ENCODE measurements around the gene FAM3B.
"Not testable (repeated sequence)": the region's sequence is repeated elsewhere in the genome, so short reads cannot be mapped to it uniquely, and the experiment has no call there.

The FAM3B gene

GRCh38 chr21:41304068-41304720 is 12.4 kb upstream of the FAM3B start:
- no peak overlapping the region for H3K27ac Mint-ChIP-seq
- no peaks in the 10 kb centered on the region for H3K36me3 Mint-ChIP-seq
- no peak for ATAC-seq (ENCODE audit: low read depth)
- no peaks in the 10 kb centered on the region for H3K4me1 Mint-ChIP-seq
- H3K9me3 Mint-ChIP-seq = peaks cover 2% of the 10 kb centered on the region
- no peak for DNase-seq (ENCODE audit: low spot score in 2 of 2)
- H3K27me3 Mint-ChIP-seq = peaks cover 3% of the 10 kb centered on the region
- no peak overlapping the region for H3K4me3 Mint-ChIP-seq

- Mint-ChIP-seq H3K4me1 (peaks cover 4% of the 10 kb centered on the region), H3K36me3 (no peaks in the 10 kb centered on the region), H3K4me3 (no peak overlapping the region), H3K27me3 (peaks cover 10% of the 10 kb centered on the region), H3K9me3 (peaks cover 2% of the 10 kb centered on the region), H3K27ac (no peak overlapping the region)
- ATAC-seq (ENCODE audit: low read depth) (no peak), DNase-seq (ENCODE audit: low spot score in 2 of 2) (no peak)
These were observed 9.4 kb upstream of the FAM3B start for GRCh38 chr21:41307219-41307618.

- peaks cover 22% of the 10 kb centered on the region for H3K27me3 Mint-ChIP-seq
- not testable (repeated sequence) for H3K4me3 Mint-ChIP-seq; H3K27ac Mint-ChIP-seq; H3K4me1 Mint-ChIP-seq; H3K9me3 Mint-ChIP-seq; H3K36me3 Mint-ChIP-seq; ATAC-seq (ENCODE audit: low read depth); DNase-seq (ENCODE audit: low spot score in 2 of 2)
These were observed 3.1 kb upstream of the FAM3B start for GRCh38 chr21:41313285-41314164.

GRCh38 chr21:41315726-41316125 is 875 bp upstream of the FAM3B start:
- peaks cover 16% of the 10 kb centered on the region for H3K27me3 Mint-ChIP-seq
- H3K4me1 Mint-ChIP-seq = no peaks in the 10 kb centered on the region
- no peaks in the 10 kb centered on the region for H3K36me3 Mint-ChIP-seq
- no peak overlapping the region for H3K4me3 Mint-ChIP-seq
- ATAC-seq (ENCODE audit: low read depth) = no peak
- H3K27ac Mint-ChIP-seq = no peak overlapping the region
- H3K9me3 Mint-ChIP-seq = no peaks in the 10 kb centered on the region
- DNase-seq (ENCODE audit: low spot score in 2 of 2) = no peak

GRCh38 chr21:41317063-41317392 is 427 bp downstream of the FAM3B start:
- peaks cover 19% of the 10 kb centered on the region for H3K27me3 Mint-ChIP-seq
- H3K9me3 Mint-ChIP-seq = no peaks in the 10 kb centered on the region
- no peak for ATAC-seq (ENCODE audit: low read depth)

GRCh38 chr21:41317458-41317857 is 857 bp downstream of the FAM3B start:
- H3K4me1 Mint-ChIP-seq = peaks cover 3% of the 10 kb centered on the region
- H3K36me3 Mint-ChIP-seq = no peaks in the 10 kb centered on the region
- no peak overlapping the region for H3K27ac Mint-ChIP-seq
- ATAC-seq (ENCODE audit: low read depth) (no peak), DNase-seq (ENCODE audit: low spot score in 2 of 2) (no peak)
- H3K27me3 Mint-ChIP-seq = peaks cover 18% of the 10 kb centered on the region
- peak overlapping the region; percentile 50 for H3K4me3 Mint-ChIP-seq
- no peaks in the 10 kb centered on the region for H3K9me3 Mint-ChIP-seq

More at GRCh38 chr21:41317063-41317392, 427 bp downstream of the FAM3B start:
- Mint-ChIP-seq H3K4me3 (peak overlapping the region; percentile 50), H3K27ac (no peak overlapping the region), H3K4me1 (peaks cover 3% of the 10 kb centered on the region), H3K36me3 (no peaks in the 10 kb centered on the region)
- no peak for DNase-seq (ENCODE audit: low spot score in 2 of 2)

- no peak for ATAC-seq (ENCODE audit: low read depth)
- Mint-ChIP-seq H3K9me3 (no peaks in the 10 kb centered on the region), H3K4me1 (peaks cover 3% of the 10 kb centered on the region), H3K36me3 (no peaks in the 10 kb centered on the region), H3K27me3 (peaks cover 17% of the 10 kb centered on the region), H3K4me3 (no peak overlapping the region), H3K27ac (no peak overlapping the region)
- DNase-seq (ENCODE audit: low spot score in 2 of 2) = no peak
These were observed 1.6 kb downstream of the FAM3B start for GRCh38 chr21:41318218-41318617.

- H3K27ac Mint-ChIP-seq = no peak overlapping the region
- no peak for ATAC-seq (ENCODE audit: low read depth)
- no peak overlapping the region for H3K4me3 Mint-ChIP-seq
- peaks cover 17% of the 10 kb centered on the region for H3K27me3 Mint-ChIP-seq
- no peak for DNase-seq (ENCODE audit: low spot score in 2 of 2)
- peaks cover 3% of the 10 kb centered on the region for H3K4me1 Mint-ChIP-seq
- H3K36me3 Mint-ChIP-seq = no peaks in the 10 kb centered on the region
- H3K9me3 Mint-ChIP-seq = no peaks in the 10 kb centered on the region
These were observed 2.7 kb downstream of the FAM3B start for GRCh38 chr21:41319273-41319672.

- Mint-ChIP-seq H3K27me3 (peaks cover 7% of the 10 kb centered on the region), H3K4me1 (peaks cover 3% of the 10 kb centered on the region), H3K9me3 (no peaks in the 10 kb centered on the region), H3K36me3 (no peaks in the 10 kb centered on the region), H3K4me3 (no peak overlapping the region), H3K27ac (no peak overlapping the region)
- ATAC-seq (ENCODE audit: low read depth) (peak; percentile 60), DNase-seq (ENCODE audit: low spot score in 2 of 2) (no peak)
These were observed 4.8 kb downstream of the FAM3B start for GRCh38 chr21:41321211-41321907.

GRCh38 chr21:41321908-41322495 is 5.4 kb downstream of the FAM3B start:
- no peak for ATAC-seq (ENCODE audit: low read depth)
- H3K27me3 Mint-ChIP-seq = peaks cover 7% of the 10 kb centered on the region
- H3K36me3 Mint-ChIP-seq = no peaks in the 10 kb centered on the region
- no peak overlapping the region for H3K4me3 Mint-ChIP-seq
- no peak overlapping the region for H3K27ac Mint-ChIP-seq
- DNase-seq (ENCODE audit: low spot score in 2 of 2) = no peak
- no peaks in the 10 kb centered on the region for H3K9me3 Mint-ChIP-seq
- H3K4me1 Mint-ChIP-seq = peaks cover 3% of the 10 kb centered on the region

- no peak overlapping the region for H3K4me3 Mint-ChIP-seq
These were observed 6.1 kb downstream of the FAM3B start for GRCh38 chr21:41322496-41323382.

GRCh38 chr21:41325138-41325912 is 8.7 kb downstream of the FAM3B start:
- DNase-seq (ENCODE audit: low spot score in 2 of 2) = no peak

More at GRCh38 chr21:41322496-41323382, 6.1 kb downstream of the FAM3B start:
- Mint-ChIP-seq H3K27me3 (peaks cover 4% of the 10 kb centered on the region), H3K9me3 (no peaks in the 10 kb centered on the region), H3K4me1 (peaks cover 3% of the 10 kb centered on the region), H3K36me3 (no peaks in the 10 kb centered on the region), H3K27ac (no peak overlapping the region)
- DNase-seq (ENCODE audit: low spot score in 2 of 2) (no peak), ATAC-seq (ENCODE audit: low read depth) (no peak)

More at GRCh38 chr21:41325138-41325912, 8.7 kb downstream of the FAM3B start:
- H3K36me3 Mint-ChIP-seq = no peaks in the 10 kb centered on the region
- no peak for ATAC-seq (ENCODE audit: low read depth)
- no peak overlapping the region for H3K4me3 Mint-ChIP-seq
- H3K4me1 Mint-ChIP-seq = peaks cover 3% of the 10 kb centered on the region
- peaks cover 6% of the 10 kb centered on the region for H3K27me3 Mint-ChIP-seq
- H3K9me3 Mint-ChIP-seq = no peaks in the 10 kb centered on the region
- H3K27ac Mint-ChIP-seq = no peak overlapping the region
